HEK293 (cell line): Measurements from ENCODE around the gene PPP1R1A.

Source experiments
- CTCF ChIA-PET: fragments of 350-600 bp; formaldehyde crosslinking; extraction: SDS; loops from one replicate; lab custom pipeline; 2021; ENCODE audit warnings: antibody characterized with exemption; lab: Yijun Ruan, JAX
- POLR2A ChIA-PET: fragments of 300-600 bp; formaldehyde crosslinking; extraction: SDS; loops from one replicate; lab custom pipeline; 2020; ENCODE audit warnings: antibody characterized with exemption, inconsistent platforms; lab: Yijun Ruan, JAX
- H3K27ac ChIP-seq: fragments of 200-500 bp; sonication (Bioruptor generic); 2 replicates; pipeline ENCODE4 v1.5.1; 2014; ENCODE audit warnings: low read depth, low read length, control low read depth, inconsistent platforms; ENCODE audit errors: extremely low read depth
- H3K36me3 ChIP-seq, 2 experiments: fragments of 200-500 bp in 1 of 2; sonication (Bioruptor generic) in 1 of 2; 1 replicate in 1 of 2; 2 replicates in 1 of 2; pipeline ENCODE4 v1.5.1; 2014 to 2017; ENCODE audit warnings: inconsistent platforms in 2 of 2, low read length in 2 of 2; ENCODE audit not compliant: control insufficient read depth in 2 of 2, insufficient read depth in 1 of 2
- H3K4me1 ChIP-seq: fragments of 200-500 bp; sonication (Bioruptor generic); 2 replicates; pipeline ENCODE4 v1.5.1; 2014; ENCODE audit warnings: mild to moderate bottlenecking, low read length, inconsistent platforms; ENCODE audit not compliant: control insufficient read depth, insufficient read depth
- H3K4me3 ChIP-seq: 2 replicates; pipeline ENCODE4 v1.5.1; 2011; ENCODE audit warnings: low read depth, mild to moderate bottlenecking, control low read depth, low read length, moderate library complexity
- H3K9me3 ChIP-seq: fragments of 200-500 bp; sonication (Bioruptor generic); 2 replicates; pipeline ENCODE4 v1.5.1; 2014; ENCODE audit warnings: low read depth, low read length, inconsistent platforms; ENCODE audit not compliant: control insufficient read depth, insufficient read depth
- AEBP2 ChIP-seq: fragments of 450-650 bp; formaldehyde crosslinking; IDR thresholded peaks from 2 replicates; pipeline ENCODE4 v1.5.1; 2016; ENCODE audit warnings: missing biosample characterization, missing genetic modification characterization, borderline replicate concordance
- GLI4 ChIP-seq: fragments of 450-650 bp; formaldehyde crosslinking; IDR thresholded peaks from 2 replicates; pipeline ENCODE4 v1.5.1; 2016; ENCODE audit warnings: missing biosample characterization, missing genetic modification characterization
- HOXD13 ChIP-seq: sonication (generic); formaldehyde crosslinking; IDR thresholded peaks from 2 replicates; pipeline ENCODE4 v1.8.0; 2022; ENCODE audit warnings: missing genetic modification reagents, borderline replicate concordance
- OSR2 ChIP-seq: fragments of 450-650 bp; formaldehyde crosslinking; IDR thresholded peaks from 2 replicates; pipeline ENCODE4 v1.5.1; 2016; ENCODE audit warnings: missing biosample characterization, missing genetic modification characterization
- OVOL3 ChIP-seq: fragments of 450-650 bp; formaldehyde crosslinking; IDR thresholded peaks from 2 replicates; pipeline ENCODE4 v1.5.1; 2016; ENCODE audit warnings: missing biosample characterization, missing genetic modification characterization
- RBAK ChIP-seq: fragments of 450-650 bp; formaldehyde crosslinking; IDR thresholded peaks from 2 replicates; pipeline ENCODE4 v1.5.1; 2016; ENCODE audit warnings: missing biosample characterization, missing genetic modification characterization
- SCRT2 ChIP-seq: fragments of 450-650 bp; formaldehyde crosslinking; IDR thresholded peaks from 2 replicates; pipeline ENCODE4 v1.5.1; 2016; ENCODE audit warnings: missing biosample characterization, missing genetic modification characterization
- SP2 ChIP-seq: fragments of 450-650 bp; formaldehyde crosslinking; IDR thresholded peaks from 2 replicates; pipeline ENCODE4 v1.5.1; 2016; ENCODE audit warnings: missing biosample characterization, missing genetic modification characterization
- ZNF10 ChIP-seq: fragments of 450-650 bp; formaldehyde crosslinking; IDR thresholded peaks from 2 replicates; pipeline ENCODE4 v1.5.1; 2017; ENCODE audit warnings: missing biosample characterization, missing genetic modification characterization
- ZNF121 ChIP-seq: fragments of 450-650 bp; formaldehyde crosslinking; IDR thresholded peaks from 2 replicates; pipeline ENCODE4 v1.5.1; 2016; ENCODE audit warnings: missing biosample characterization, missing genetic modification characterization
- ZNF155 ChIP-seq: fragments of 450-650 bp; formaldehyde crosslinking; IDR thresholded peaks from 2 replicates; pipeline ENCODE4 v1.5.1; 2016; ENCODE audit warnings: missing biosample characterization, missing genetic modification characterization
- ZNF157 ChIP-seq: fragments of 450-650 bp; formaldehyde crosslinking; IDR thresholded peaks from 2 replicates; pipeline ENCODE4 v1.5.1; 2016; ENCODE audit warnings: missing biosample characterization, missing genetic modification characterization
- ZNF248 ChIP-seq: fragments of 450-650 bp; formaldehyde crosslinking; IDR thresholded peaks from 2 replicates; pipeline ENCODE4 v1.5.1; 2017; ENCODE audit warnings: missing biosample characterization, missing genetic modification characterization
- ZNF37A ChIP-seq: fragments of 450-650 bp; IDR thresholded peaks from 2 replicates; pipeline ENCODE4 v1.5.1; 2018; ENCODE audit warnings: missing biosample characterization, missing genetic modification characterization
- ZNF404 ChIP-seq: fragments of 450-650 bp; formaldehyde crosslinking; IDR thresholded peaks from 2 replicates; pipeline ENCODE4 v1.5.1; 2017; ENCODE audit warnings: missing biosample characterization, missing genetic modification characterization
- ZNF560 ChIP-seq: fragments of 450-650 bp; formaldehyde crosslinking; IDR thresholded peaks from 2 replicates; pipeline ENCODE4 v1.5.1; 2017; ENCODE audit warnings: missing biosample characterization, missing genetic modification characterization, borderline replicate concordance
- ZNF610 ChIP-seq: fragments of 450-650 bp; formaldehyde crosslinking; IDR thresholded peaks from 2 replicates; pipeline ENCODE4 v1.5.1; 2016; ENCODE audit warnings: missing biosample characterization, missing genetic modification characterization, borderline replicate concordance
- ZNF791 ChIP-seq: fragments of 450-650 bp; formaldehyde crosslinking; IDR thresholded peaks from 2 replicates; pipeline ENCODE4 v1.5.1; 2016; ENCODE audit warnings: missing biosample characterization, missing genetic modification characterization
- ZNF792 ChIP-seq: fragments of 450-650 bp; formaldehyde crosslinking; IDR thresholded peaks from 2 replicates; pipeline ENCODE4 v1.5.1; 2016; ENCODE audit warnings: missing biosample characterization, missing genetic modification characterization
- ZSCAN23 ChIP-seq: fragments of 450-650 bp; formaldehyde crosslinking; IDR thresholded peaks from 2 replicates; pipeline ENCODE4 v1.5.1; 2016; ENCODE audit warnings: missing biosample characterization, missing genetic modification characterization
- TF ChIP-seq, protein P1 (sequence below): fragments of 450-650 bp; formaldehyde crosslinking; IDR thresholded peaks from 2 replicates; pipeline ENCODE4 v1.5.1; 2017; ENCODE audit warnings: missing biosample characterization, missing genetic modification characterization
- TF ChIP-seq, protein P2 (sequence below): fragments of 450-650 bp; formaldehyde crosslinking; conservative IDR thresholded peaks from 2 replicates; pipeline ENCODE4 v1.5.1; 2016; ENCODE audit warnings: low read depth, missing biosample characterization, missing genetic modification characterization
- TF ChIP-seq, protein P3 (sequence below): fragments of 450-650 bp; formaldehyde crosslinking; IDR thresholded peaks from 2 replicates; pipeline ENCODE4 v1.5.1; 2016; ENCODE audit warnings: missing biosample characterization, missing genetic modification characterization
- TF ChIP-seq, protein P4 (sequence below): fragments of 450-650 bp; formaldehyde crosslinking; IDR thresholded peaks from 2 replicates; pipeline ENCODE4 v1.5.1; 2016; ENCODE audit warnings: missing biosample characterization, missing genetic modification characterization

Gene PPP1R1A

GRCh38 chr12:54608156-54608555 lies 19.7 kb upstream of the PPP1R1A start:
- Histone ChIP-seq H3K27ac (no peak overlapping the region), H3K4me1 (no peaks in the 10 kb centered on the region), H3K9me3 (no peaks in the 10 kb centered on the region), H3K4me3 (no peak overlapping the region), H3K36me3 (no peaks in the 10 kb centered on the region)
- TF ChIP-seq ZNF155 (tag by site-specific recombination) (no peak), ZSCAN23 (tag by site-specific recombination) (no peak), ZNF560 (tag by site-specific recombination) (no peak), AEBP2 (tag by site-specific recombination) (no peak), ZNF791 (no peak), ZNF248 (tag by site-specific recombination) (no peak), SP2 (no peak), SCRT2 (no peak), ZNF37A (tag by site-specific recombination) (no peak)
- TF ChIP-seq, protein P1, sequence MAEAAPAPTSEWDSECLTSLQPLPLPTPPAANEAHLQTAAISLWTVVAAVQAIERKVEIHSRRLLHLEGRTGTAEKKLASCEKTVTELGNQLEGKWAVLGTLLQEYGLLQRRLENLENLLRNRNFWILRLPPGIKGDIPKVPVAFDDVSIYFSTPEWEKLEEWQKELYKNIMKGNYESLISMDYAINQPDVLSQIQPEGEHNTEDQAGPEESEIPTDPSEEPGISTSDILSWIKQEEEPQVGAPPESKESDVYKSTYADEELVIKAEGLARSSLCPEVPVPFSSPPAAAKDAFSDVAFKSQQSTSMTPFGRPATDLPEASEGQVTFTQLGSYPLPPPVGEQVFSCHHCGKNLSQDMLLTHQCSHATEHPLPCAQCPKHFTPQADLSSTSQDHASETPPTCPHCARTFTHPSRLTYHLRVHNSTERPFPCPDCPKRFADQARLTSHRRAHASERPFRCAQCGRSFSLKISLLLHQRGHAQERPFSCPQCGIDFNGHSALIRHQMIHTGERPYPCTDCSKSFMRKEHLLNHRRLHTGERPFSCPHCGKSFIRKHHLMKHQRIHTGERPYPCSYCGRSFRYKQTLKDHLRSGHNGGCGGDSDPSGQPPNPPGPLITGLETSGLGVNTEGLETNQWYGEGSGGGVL (tag by site-specific recombination): no peak
- ChIA-PET CTCF (interaction anchor here (0.6 to 1.4 kb wide), 5 partner anchors 11 to 408 kb away, joined by 3 to 12 read pairs (median 4); no protein-coding TSS in a partner anchor), POLR2A (no interaction called here)

- no peaks in the 10 kb centered on the region for H3K4me1 ChIP-seq
- H3K4me3 ChIP-seq: no peak overlapping the region
- no peak overlapping the region for H3K27ac ChIP-seq
- no peaks in the 10 kb centered on the region for H3K9me3 ChIP-seq
- CTCF ChIA-PET: interaction anchor here (0.6 to 3.4 kb wide), 5 partner anchors 10 to 87 kb away, joined by 3 to 17 read pairs (median 5); no protein-coding TSS in a partner anchor
- H3K36me3 ChIP-seq: no peaks in the 10 kb centered on the region
- POLR2A ChIA-PET: interaction anchor here (0.6 kb wide), 1 partner anchor 42 kb away, joined by 4 read pairs; no protein-coding TSS in a partner anchor
- TF ChIP-seq HOXD13 (no peak), ZNF157 (tag by site-specific recombination) (no peak), ZNF404 (no peak), ZNF792 (tag by site-specific recombination) (no peak), OVOL3 (tag by site-specific recombination) (no peak), GLI4 (tag by site-specific recombination) (no peak), ZNF248 (tag by site-specific recombination) (no peak), ZNF10 (tag by site-specific recombination) (no peak), ZNF610 (tag by site-specific recombination) (no peak), OSR2 (no peak), RBAK (tag by site-specific recombination) (no peak), ZNF121 (tag by site-specific recombination) (no peak)
- TF ChIP-seq, protein P2, sequence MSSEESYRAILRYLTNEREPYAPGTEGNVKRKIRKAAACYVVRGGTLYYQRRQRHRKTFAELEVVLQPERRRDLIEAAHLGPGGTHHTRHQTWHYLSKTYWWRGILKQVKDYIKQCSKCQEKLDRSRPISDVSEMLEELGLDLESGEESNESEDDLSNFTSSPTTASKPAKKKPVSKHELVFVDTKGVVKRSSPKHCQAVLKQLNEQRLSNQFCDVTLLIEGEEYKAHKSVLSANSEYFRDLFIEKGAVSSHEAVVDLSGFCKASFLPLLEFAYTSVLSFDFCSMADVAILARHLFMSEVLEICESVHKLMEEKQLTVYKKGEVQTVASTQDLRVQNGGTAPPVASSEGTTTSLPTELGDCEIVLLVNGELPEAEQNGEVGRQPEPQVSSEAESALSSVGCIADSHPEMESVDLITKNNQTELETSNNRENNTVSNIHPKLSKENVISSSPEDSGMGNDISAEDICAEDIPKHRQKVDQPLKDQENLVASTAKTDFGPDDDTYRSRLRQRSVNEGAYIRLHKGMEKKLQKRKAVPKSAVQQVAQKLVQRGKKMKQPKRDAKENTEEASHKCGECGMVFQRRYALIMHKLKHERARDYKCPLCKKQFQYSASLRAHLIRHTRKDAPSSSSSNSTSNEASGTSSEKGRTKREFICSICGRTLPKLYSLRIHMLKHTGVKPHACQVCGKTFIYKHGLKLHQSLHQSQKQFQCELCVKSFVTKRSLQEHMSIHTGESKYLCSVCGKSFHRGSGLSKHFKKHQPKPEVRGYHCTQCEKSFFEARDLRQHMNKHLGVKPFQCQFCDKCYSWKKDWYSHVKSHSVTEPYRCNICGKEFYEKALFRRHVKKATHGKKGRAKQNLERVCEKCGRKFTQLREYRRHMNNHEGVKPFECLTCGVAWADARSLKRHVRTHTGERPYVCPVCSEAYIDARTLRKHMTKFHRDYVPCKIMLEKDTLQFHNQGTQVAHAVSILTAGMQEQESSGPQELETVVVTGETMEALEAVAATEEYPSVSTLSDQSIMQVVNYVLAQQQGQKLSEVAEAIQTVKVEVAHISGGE (tag by site-specific recombination): no peak
- TF ChIP-seq, protein P3, sequence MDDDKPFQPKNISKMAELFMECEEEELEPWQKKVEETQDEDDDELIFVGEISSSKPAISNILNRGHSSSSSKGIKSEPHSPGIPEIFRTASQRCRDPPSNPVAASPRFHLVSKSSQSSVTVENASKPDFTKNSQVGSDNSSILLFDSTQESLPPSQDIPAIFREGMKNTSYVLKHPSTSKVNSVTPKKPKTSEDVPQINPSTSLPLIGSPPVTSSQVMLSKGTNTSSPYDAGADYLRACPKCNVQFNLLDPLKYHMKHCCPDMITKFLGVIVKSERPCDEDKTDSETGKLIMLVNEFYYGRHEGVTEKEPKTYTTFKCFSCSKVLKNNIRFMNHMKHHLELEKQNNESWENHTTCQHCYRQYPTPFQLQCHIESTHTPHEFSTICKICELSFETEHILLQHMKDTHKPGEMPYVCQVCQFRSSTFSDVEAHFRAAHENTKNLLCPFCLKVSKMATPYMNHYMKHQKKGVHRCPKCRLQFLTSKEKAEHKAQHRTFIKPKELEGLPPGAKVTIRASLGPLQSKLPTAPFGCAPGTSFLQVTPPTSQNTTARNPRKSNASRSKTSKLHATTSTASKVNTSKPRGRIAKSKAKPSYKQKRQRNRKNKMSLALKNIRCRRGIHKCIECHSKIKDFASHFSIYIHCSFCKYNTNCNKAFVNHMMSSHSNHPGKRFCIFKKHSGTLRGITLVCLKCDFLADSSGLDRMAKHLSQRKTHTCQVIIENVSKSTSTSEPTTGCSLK: no peak
- TF ChIP-seq, protein P4, sequence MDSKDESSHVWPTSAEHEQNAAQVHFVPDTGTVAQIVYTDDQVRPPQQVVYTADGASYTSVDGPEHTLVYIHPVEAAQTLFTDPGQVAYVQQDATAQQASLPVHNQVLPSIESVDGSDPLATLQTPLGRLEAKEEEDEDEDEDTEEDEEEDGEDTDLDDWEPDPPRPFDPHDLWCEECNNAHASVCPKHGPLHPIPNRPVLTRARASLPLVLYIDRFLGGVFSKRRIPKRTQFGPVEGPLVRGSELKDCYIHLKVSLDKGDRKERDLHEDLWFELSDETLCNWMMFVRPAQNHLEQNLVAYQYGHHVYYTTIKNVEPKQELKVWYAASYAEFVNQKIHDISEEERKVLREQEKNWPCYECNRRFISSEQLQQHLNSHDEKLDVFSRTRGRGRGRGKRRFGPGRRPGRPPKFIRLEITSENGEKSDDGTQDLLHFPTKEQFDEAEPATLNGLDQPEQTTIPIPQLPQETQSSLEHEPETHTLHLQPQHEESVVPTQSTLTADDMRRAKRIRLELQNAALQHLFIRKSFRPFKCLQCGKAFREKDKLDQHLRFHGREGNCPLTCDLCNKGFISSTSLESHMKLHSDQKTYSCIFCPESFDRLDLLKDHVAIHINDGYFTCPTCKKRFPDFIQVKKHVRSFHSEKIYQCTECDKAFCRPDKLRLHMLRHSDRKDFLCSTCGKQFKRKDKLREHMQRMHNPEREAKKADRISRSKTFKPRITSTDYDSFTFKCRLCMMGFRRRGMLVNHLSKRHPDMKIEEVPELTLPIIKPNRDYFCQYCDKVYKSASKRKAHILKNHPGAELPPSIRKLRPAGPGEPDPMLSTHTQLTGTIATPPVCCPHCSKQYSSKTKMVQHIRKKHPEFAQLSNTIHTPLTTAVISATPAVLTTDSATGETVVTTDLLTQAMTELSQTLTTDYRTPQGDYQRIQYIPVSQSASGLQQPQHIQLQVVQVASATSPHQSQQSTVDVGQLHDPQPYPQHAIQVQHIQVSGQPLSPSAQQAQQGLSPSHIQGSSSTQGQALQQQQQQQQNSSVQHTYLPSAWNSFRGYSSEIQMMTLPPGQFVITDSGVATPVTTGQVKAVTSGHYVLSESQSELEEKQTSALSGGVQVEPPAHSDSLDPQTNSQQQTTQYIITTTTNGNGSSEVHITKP (tag by site-specific recombination): no peak
Observed at GRCh38 chr12:54606556-54606955, 18.1 kb upstream of the PPP1R1A start.
